ENCODE data around the gene RCN2.
"Not testable (repeated sequence)": the region's sequence is repeated elsewhere in the genome, so short reads cannot be mapped to it uniquely, and the experiment has no call there.

Gene RCN2

GRCh38 chr15:76931397-76932134 lies at the start of gene RCN2:
TSS of gene RCN2 (plus strand) at chr15:76931749. CDS start at chr15:76931842, 93 bp downstream.
- DNase-seq, result peak; percentile 89

- no peak for DNase-seq
Observed at GRCh38 chr15:76885212-76885611, 46.3 kb upstream of the RCN2 start.

- not testable (repeated sequence) for DNase-seq
Observed at GRCh38 chr15:76887280-76888141, 44.0 kb upstream of the RCN2 start.

GRCh38 chr15:76892836-76893235 lies 38.7 kb upstream of the RCN2 start:
- DNase-seq, result not testable (repeated sequence)

GRCh38 chr15:76894174-76894573 lies 37.4 kb upstream of the RCN2 start:
- DNase-seq, result no peak

- no peak for DNase-seq
Observed at GRCh38 chr15:76898102-76898501, 33.4 kb upstream of the RCN2 start.

GRCh38 chr15:76899176-76899930 lies 32.2 kb upstream of the RCN2 start:
- DNase-seq, result not testable (repeated sequence)

- not testable (repeated sequence) for DNase-seq
Observed at GRCh38 chr15:76899931-76900310, 31.6 kb upstream of the RCN2 start.

GRCh38 chr15:76901965-76902364 lies 29.6 kb upstream of the RCN2 start:
- no peak for DNase-seq

GRCh38 chr15:76903251-76903681 lies 28.3 kb upstream of the RCN2 start:
- DNase-seq, result no peak

GRCh38 chr15:76904461-76905012 lies 27.0 kb upstream of the RCN2 start:
- peak; percentile 6 for DNase-seq

GRCh38 chr15:76905013-76905839 lies 26.3 kb upstream of the RCN2 start, which contains the start of gene SCAPER:
TSS of gene SCAPER (minus strand) at chr15:76905340. CDS start at chr15:76883817, 21,523 bp downstream.
- peak; percentile 88 for DNase-seq

GRCh38 chr15:76905855-76906254 lies 25.7 kb upstream of the RCN2 start:
- no peak for DNase-seq

GRCh38 chr15:76912430-76912829 lies 19.1 kb upstream of the RCN2 start:
- no peak for DNase-seq

GRCh38 chr15:76913737-76914136 lies 17.8 kb upstream of the RCN2 start:
- no peak for DNase-seq

GRCh38 chr15:76916369-76916768 lies 15.2 kb upstream of the RCN2 start:
- no peak for DNase-seq

- no peak for DNase-seq
Observed at GRCh38 chr15:76928201-76928600, 3.3 kb upstream of the RCN2 start.

GRCh38 chr15:76929011-76929760 lies 2.4 kb upstream of the RCN2 start:
- no peak for DNase-seq

GRCh38 chr15:76930831-76931396 lies 635 bp upstream of the RCN2 start:
- no peak for DNase-seq

- DNase-seq, result peak; percentile 3
Observed at GRCh38 chr15:76932135-76932966, 802 bp downstream of the RCN2 start.
